ENCODE measurements around the gene CCR6.
A peak's percentile ranks its signal among the peaks of the same experiment; 100 is the strongest.

The CCR6 gene

DNA sequence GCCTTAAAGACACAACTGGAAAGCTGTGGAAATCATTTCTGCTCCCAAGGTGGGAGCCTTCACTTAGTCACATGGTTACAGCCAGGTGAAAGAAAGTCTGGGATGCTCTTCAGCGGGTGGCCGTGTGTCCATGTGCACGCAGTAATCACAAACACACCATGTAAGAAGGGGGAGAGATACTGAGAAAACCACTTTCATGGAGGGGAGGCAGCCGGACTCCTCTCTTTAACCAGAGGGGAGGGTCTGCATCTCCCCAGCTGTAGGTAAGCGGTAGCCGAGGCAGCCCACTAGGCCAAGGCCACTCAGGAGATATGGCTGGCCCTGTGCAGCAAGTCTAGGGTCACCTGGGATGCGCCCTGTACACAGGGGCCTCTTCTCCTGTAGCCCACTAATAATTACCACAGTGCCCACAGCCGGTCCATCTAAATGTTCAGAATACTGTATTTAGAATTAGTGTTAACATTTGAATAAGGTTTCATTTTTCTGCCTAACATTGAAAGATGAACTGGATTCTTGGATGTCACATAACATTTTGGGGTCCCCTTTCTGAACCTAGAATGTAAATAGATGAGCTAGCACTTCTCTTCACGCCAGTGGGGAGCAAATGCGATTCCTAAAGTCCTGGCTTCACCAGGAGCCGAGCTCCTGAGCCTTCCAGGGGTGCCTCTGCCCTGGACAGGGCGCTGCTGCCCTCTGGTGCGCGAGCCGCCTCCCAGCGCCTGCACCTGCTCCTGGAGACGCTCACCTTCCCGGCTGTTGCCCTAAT is 19.0 kb downstream of the CCR6 start:
- DNase-seq (ENCODE audit: low read depth) = peak; percentile 44
- TF ChIP-seq, protein P1, sequence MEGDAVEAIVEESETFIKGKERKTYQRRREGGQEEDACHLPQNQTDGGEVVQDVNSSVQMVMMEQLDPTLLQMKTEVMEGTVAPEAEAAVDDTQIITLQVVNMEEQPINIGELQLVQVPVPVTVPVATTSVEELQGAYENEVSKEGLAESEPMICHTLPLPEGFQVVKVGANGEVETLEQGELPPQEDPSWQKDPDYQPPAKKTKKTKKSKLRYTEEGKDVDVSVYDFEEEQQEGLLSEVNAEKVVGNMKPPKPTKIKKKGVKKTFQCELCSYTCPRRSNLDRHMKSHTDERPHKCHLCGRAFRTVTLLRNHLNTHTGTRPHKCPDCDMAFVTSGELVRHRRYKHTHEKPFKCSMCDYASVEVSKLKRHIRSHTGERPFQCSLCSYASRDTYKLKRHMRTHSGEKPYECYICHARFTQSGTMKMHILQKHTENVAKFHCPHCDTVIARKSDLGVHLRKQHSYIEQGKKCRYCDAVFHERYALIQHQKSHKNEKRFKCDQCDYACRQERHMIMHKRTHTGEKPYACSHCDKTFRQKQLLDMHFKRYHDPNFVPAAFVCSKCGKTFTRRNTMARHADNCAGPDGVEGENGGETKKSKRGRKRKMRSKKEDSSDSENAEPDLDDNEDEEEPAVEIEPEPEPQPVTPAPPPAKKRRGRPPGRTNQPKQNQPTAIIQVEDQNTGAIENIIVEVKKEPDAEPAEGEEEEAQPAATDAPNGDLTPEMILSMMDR (conservative IDR thresholded peaks at IDR 0.05; ENCODE audit: low read depth, low read length) = peak; percentile 81
- H3K4me3 ChIP-seq (ENCODE audit: low read depth, low read length) = no peak overlapping the region

DNA sequence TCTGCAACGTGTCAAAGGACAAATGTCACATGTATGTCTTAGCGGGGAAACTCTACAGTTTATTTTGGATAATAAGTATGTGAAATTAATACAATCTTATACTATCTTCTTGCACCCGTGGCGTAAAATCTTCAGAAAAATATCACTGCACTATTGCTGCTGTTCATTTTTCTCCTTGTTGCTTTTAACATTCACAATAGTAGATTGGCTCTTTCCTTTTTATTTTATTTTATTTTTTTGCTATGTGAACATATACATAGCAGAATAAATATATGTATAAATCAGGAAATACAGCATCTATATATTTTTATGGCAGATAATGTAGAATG is 19.5 kb downstream of the CCR6 start:
- DNase-seq (ENCODE audit: low read depth) = no peak
- TF ChIP-seq, protein P1 (conservative IDR thresholded peaks at IDR 0.05; ENCODE audit: low read depth, low read length) = no peak
- no peak overlapping the region for H3K4me3 ChIP-seq (ENCODE audit: low read depth, low read length)

DNA sequence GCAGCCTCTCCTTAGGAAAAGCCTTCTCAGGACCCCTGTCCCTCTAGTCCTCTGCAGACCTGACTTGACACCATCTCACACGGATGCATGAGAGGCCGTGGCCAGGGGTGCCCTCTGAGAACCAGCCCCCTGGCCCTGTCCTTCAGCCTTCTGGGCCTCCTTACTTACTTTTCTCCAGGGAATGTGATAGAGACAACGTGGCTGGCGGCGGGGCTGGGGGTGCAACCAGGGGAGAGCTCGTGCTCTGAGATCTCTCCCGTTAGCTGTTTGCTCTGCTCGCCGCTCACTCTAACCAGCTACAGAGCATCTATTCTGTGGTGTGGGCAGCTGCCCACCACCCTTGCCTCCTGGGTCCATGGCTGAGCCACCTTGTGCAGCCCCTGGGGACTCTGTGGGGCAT is 20.1 kb downstream of the CCR6 start:
- no peak for DNase-seq (ENCODE audit: low read depth)
- TF ChIP-seq, protein P1 (conservative IDR thresholded peaks at IDR 0.05; ENCODE audit: low read depth, low read length) = no peak
- H3K4me3 ChIP-seq (ENCODE audit: low read depth, low read length) = no peak overlapping the region

DNA sequence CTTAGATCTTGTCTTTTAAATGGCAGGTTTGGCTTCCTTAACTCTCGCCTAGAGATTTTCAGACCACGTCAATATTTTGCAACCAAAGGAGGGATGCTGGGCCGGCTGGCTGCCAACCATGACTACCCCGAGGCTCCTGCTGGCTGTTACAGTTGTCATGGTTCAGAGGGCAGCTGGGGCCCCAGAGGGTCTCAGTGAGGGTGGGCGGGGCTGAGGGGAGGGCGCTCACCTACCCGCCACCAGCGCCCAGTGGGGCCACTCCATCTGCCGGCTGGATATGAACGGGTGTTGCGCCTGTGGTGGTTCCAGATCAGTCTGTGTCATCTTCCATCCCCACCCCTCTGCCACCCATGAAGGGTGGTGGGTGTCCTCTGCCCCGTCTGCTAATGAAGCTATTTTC is 22.6 kb downstream of the CCR6 start:
- no peak for DNase-seq (ENCODE audit: low read depth)
- no peak overlapping the region for H3K4me3 ChIP-seq (ENCODE audit: low read depth, low read length)
- TF ChIP-seq, protein P1 (conservative IDR thresholded peaks at IDR 0.05; ENCODE audit: low read depth, low read length) = no peak

DNA sequence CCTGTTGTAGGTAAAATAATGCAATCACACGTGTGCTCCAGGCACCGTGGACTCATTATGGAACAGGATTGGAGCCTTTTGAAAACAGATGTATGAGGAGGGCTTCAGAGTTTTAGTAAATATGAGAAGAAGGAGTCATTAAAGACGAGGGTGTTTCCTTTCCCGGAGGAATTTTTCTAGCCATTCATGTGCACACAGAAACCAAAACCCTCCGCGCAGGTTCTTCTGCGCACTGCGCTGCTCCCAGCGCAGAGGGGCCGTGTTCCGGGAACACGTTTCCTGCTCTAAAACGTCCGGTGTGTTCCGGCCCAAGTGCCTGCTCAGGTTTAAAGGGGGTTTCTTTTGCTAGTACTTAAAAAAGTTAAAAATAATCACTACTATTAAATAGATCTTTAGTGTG is 23.2 kb downstream of the CCR6 start:
- DNase-seq (ENCODE audit: low read depth) = no peak
- TF ChIP-seq, protein P1 (conservative IDR thresholded peaks at IDR 0.05; ENCODE audit: low read depth, low read length) = no peak
- no peak overlapping the region for H3K4me3 ChIP-seq (ENCODE audit: low read depth, low read length)

DNA sequence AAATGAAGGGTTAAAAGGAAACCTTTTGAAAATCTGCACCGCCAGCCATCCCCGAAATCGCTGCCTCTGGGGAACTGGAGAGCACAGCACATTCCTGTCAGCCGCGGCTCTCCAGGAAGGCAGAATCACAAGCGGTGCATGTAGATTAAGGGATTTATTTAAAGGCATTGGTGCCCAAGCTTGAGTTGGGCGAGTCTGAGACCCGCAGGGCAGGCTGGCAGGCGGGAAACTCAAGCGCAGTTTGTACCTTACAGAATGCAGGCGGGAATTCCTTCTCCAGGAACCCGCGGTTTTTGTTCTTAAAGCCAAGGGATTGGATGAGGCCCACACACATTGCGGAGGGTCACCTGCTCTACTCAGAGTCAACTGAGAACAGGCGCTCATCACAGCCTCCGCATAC is 24.1 kb downstream of the CCR6 start:
- H3K4me3 ChIP-seq (ENCODE audit: low read depth, low read length) = no peak overlapping the region
- DNase-seq (ENCODE audit: low read depth) = no peak
- TF ChIP-seq, protein P1 (conservative IDR thresholded peaks at IDR 0.05; ENCODE audit: low read depth, low read length) = no peak

DNA sequence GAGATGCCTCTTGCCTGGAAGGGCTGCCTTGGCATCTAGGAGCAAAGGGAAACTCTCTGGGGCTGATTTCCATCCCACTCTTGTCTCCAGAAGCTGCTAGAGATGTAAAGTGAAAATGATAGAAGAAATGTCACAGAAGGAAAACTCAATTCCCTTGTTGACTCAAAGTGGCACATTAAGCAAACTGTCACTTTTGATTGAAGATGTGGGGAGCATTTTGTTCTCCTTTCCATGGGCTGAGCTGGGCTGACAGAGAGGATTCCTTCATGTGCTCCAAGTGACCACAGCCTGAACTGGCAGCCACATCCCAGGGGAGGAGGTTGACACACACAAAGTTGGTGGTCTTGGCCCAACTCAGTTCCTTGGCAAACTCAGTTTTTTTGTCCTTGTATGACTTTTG is 25.1 kb downstream of the CCR6 start:
- TF ChIP-seq, protein P1 (conservative IDR thresholded peaks at IDR 0.05; ENCODE audit: low read depth, low read length) = no peak
- H3K4me3 ChIP-seq (ENCODE audit: low read depth, low read length) = no peak overlapping the region
- DNase-seq (ENCODE audit: low read depth) = no peak
